22Rv1 (cell line): Measurements from ENCODE around the gene ZNF497.

Source experiments
- ZFX ChIP-seq: fragments of 450-650 bp; IDR thresholded peaks from 2 replicates; pipeline ENCODE4 v1.6.1; 2017; ENCODE audit warnings: antibody characterized with exemption, borderline replicate concordance
- TF ChIP-seq, protein P1 (sequence below): fragments of 450-650 bp; IDR thresholded peaks from 2 replicates; pipeline ENCODE4 v1.5.1; 2017; ENCODE audit warnings: mild to moderate bottlenecking

DNA sequence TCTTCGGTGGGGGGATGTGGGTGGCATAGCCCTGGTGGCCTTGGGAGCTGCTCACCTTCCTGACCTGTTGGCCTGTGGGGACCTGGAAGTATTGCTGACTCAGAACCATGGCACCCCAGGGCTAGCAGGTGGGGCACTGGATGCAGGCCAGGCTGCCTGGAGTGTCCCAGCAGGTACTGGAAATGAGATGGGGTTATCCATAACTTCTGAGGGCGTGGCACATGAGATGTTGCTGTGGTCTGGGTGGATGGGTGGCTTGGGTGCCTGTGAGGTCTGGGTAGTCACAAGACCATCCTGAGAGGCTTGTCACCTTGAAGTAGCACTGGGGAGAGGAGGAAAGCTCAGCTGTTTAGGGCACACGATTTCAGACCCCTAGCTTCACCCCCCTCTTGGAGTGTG, 32.3 kb upstream of the ZNF497 start:
- TF ChIP-seq, protein P1, sequence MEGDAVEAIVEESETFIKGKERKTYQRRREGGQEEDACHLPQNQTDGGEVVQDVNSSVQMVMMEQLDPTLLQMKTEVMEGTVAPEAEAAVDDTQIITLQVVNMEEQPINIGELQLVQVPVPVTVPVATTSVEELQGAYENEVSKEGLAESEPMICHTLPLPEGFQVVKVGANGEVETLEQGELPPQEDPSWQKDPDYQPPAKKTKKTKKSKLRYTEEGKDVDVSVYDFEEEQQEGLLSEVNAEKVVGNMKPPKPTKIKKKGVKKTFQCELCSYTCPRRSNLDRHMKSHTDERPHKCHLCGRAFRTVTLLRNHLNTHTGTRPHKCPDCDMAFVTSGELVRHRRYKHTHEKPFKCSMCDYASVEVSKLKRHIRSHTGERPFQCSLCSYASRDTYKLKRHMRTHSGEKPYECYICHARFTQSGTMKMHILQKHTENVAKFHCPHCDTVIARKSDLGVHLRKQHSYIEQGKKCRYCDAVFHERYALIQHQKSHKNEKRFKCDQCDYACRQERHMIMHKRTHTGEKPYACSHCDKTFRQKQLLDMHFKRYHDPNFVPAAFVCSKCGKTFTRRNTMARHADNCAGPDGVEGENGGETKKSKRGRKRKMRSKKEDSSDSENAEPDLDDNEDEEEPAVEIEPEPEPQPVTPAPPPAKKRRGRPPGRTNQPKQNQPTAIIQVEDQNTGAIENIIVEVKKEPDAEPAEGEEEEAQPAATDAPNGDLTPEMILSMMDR = no peak
- TF ChIP-seq ZFX = no peak
